Neuronal stem cell (in vitro differentiated cells): ENCODE data around the gene IGF1R.

Source experiments
- DNase-seq: peaks from one replicate; pipeline ENCODE4 v3.0.0-alpha.2; 2013; ENCODE audit warnings: low spot score
- H2AFZ ChIP-seq: one replicate; pipeline ENCODE4 v1.6.1; 2013; ENCODE audit warnings: mild to moderate bottlenecking, low read length, inconsistent platforms
- H2AK5ac ChIP-seq: 2 replicates; pipeline ENCODE4 v1.6.1; 2013; ENCODE audit warnings: low read depth, mild to moderate bottlenecking, inconsistent platforms, low read length, moderate library complexity, mixed read lengths
- H2BK120ac ChIP-seq: 2 replicates; pipeline ENCODE4 v1.6.1; 2013; ENCODE audit warnings: low read depth, mild to moderate bottlenecking, inconsistent platforms, low read length, moderate library complexity, mixed read lengths
- H2BK12ac ChIP-seq: one replicate; pipeline ENCODE4 v1.6.1; 2013; ENCODE audit warnings: low read length, inconsistent platforms
- H2BK15ac ChIP-seq: 2 replicates; pipeline ENCODE4 v1.6.1; 2013; ENCODE audit warnings: mild to moderate bottlenecking, low read length, inconsistent platforms, mixed read lengths
- H2BK5ac ChIP-seq: one replicate; pipeline ENCODE4 v1.6.1; 2013; ENCODE audit warnings: inconsistent platforms, mild to moderate bottlenecking, low read length, moderate library complexity
- H3K14ac ChIP-seq: one replicate; pipeline ENCODE4 v1.6.1; 2013; ENCODE audit warnings: low read length, inconsistent platforms
- H3K18ac ChIP-seq: 2 replicates; pipeline ENCODE4 v1.6.1; 2013; ENCODE audit warnings: low read length, inconsistent platforms
- H3K23ac ChIP-seq: 2 replicates; pipeline ENCODE4 v1.6.1; 2013; ENCODE audit warnings: low read depth, mild to moderate bottlenecking, mixed read lengths, low read length, inconsistent platforms; ENCODE audit not compliant: poor library complexity
- H3K27ac ChIP-seq: replicated peaks from 3 replicates; pipeline ENCODE4 v1.5.1; 2013; ENCODE audit warnings: low read length, inconsistent platforms
- H3K27me3 ChIP-seq, 3 experiments: 2 replicates each; pipeline ENCODE4 v1.6.1; 2013; ENCODE audit warnings: low read length in 3 of 3, mild to moderate bottlenecking in 2 of 3, inconsistent platforms in 1 of 3, low read depth in 1 of 3, mixed read lengths in 1 of 3, moderate library complexity in 1 of 3; ENCODE audit not compliant: control insufficient read depth in 3 of 3, insufficient read depth in 3 of 3
- H3K36me3 ChIP-seq, 2 donors: replicated peaks in 1 of 2; 2 replicates each; pipeline ENCODE4 v1.6.1; 2013; ENCODE audit warnings: low read length in 2 of 2; ENCODE audit not compliant: control insufficient read depth in 2 of 2, insufficient read depth in 2 of 2
- H3K4ac ChIP-seq: 2 replicates; pipeline ENCODE4 v1.6.1; 2013; ENCODE audit warnings: inconsistent platforms, mild to moderate bottlenecking, low read length, moderate library complexity
- H3K4me1 ChIP-seq, 2 donors: 1 replicate in 1 of 2; 2 replicates in 1 of 2; pipeline ENCODE4 v1.6.1; 2013; ENCODE audit warnings: low read length in 2 of 2, low read depth in 1 of 2; ENCODE audit not compliant: control insufficient read depth in 2 of 2, insufficient read depth in 1 of 2
- H3K4me2 ChIP-seq: one replicate; pipeline ENCODE4 v1.6.1; 2013; ENCODE audit warnings: mild to moderate bottlenecking, low read length, inconsistent platforms; ENCODE audit not compliant: insufficient read depth, poor library complexity, severe bottlenecking
- H3K4me3 ChIP-seq, 2 donors: 2 replicates each; pipeline ENCODE4 v1.5.1; 2013; ENCODE audit warnings: low read length in 2 of 2, mild to moderate bottlenecking in 2 of 2, inconsistent platforms in 1 of 2, moderate library complexity in 1 of 2
- H3K79me1 ChIP-seq: one replicate; pipeline ENCODE4 v1.6.1; 2013; ENCODE audit warnings: low read depth, mild to moderate bottlenecking, inconsistent platforms, low read length, moderate library complexity
- H3K9ac ChIP-seq: one replicate; pipeline ENCODE4 v1.6.1; 2013; ENCODE audit warnings: mild to moderate bottlenecking, low read depth, low read length, inconsistent platforms; ENCODE audit not compliant: poor library complexity
- H3K9me3 ChIP-seq, 2 donors: replicated peaks in 1 of 2; 2 replicates each; pipeline versions ENCODE3 to v1.6.1; 2013; ENCODE audit warnings: low read length in 2 of 2, mild to moderate bottlenecking in 2 of 2, inconsistent platforms in 1 of 2, low read depth in 1 of 2, mixed read lengths in 1 of 2, moderate library complexity in 1 of 2; ENCODE audit not compliant: control insufficient read depth in 2 of 2, insufficient read depth in 1 of 2
- H4K8ac ChIP-seq: one replicate; pipeline ENCODE4 v1.6.1; 2013; ENCODE audit warnings: low read depth, mild to moderate bottlenecking, inconsistent platforms, low read length, moderate library complexity
- H4K91ac ChIP-seq: one replicate; pipeline ENCODE4 v1.6.1; 2013; ENCODE audit warnings: low read length, low read depth, mild to moderate bottlenecking, inconsistent platforms; ENCODE audit not compliant: poor library complexity
- WGBS, 2 donors: extraction: QIAGEN DNeasy Blood & Tissue Kit; methylation state at CpG; one replicate each; pipeline ENCODE4 v1.1.7; 2013; ENCODE audit warnings: missing lambda C conversion rate in 2 of 2, mixed read lengths in 1 of 2; ENCODE audit not compliant: insufficient read length in 2 of 2, insufficient replicate concordance in 1 of 2; ENCODE audit errors: extremely low coverage in 2 of 2; 5-methylcytosine and 5-hydroxymethylcytosine counted together

Gene IGF1R

GRCh38 chr15:98731712-98732450 is 83.5 kb downstream of the IGF1R start:
- H3K36me3 ChIP-seq: no peaks in the 10 kb centered on the region
- no peak overlapping the region for H2BK5ac ChIP-seq
- peaks cover 3% of the 10 kb centered on the region for H3K79me1 ChIP-seq
- no peak overlapping the region for H2AK5ac ChIP-seq
- no peak overlapping the region for H4K91ac ChIP-seq
- H2BK15ac ChIP-seq: no peak overlapping the region
- H3K9ac ChIP-seq: no peak overlapping the region
- no peak overlapping the region for H3K4ac ChIP-seq
- peaks cover 0 to 9% of the 10 kb centered on the region in 2 donors for H3K9me3 ChIP-seq
- H3K27ac ChIP-seq: no peak overlapping the region
- no peak overlapping the region for H3K18ac ChIP-seq
- H2AFZ ChIP-seq: no peak overlapping the region
- no peak overlapping the region for H3K4me3 ChIP-seq
- no peak for DNase-seq
- H3K23ac ChIP-seq: no peak overlapping the region
- no peak overlapping the region for H3K14ac ChIP-seq
- H2BK120ac ChIP-seq: no peak overlapping the region
- no CpG with 5 or more reads among the region's 9 CpGs for WGBS, 2 donors
- H3K4me1 ChIP-seq: peaks cover 25 to 37% of the 10 kb centered on the region in 2 donors
- H3K4me2 ChIP-seq: no peak overlapping the region
- H2BK12ac ChIP-seq: no peak overlapping the region
- H4K8ac ChIP-seq: no peak overlapping the region
- no peaks in the 10 kb centered on the region for H3K27me3 ChIP-seq

DNA sequence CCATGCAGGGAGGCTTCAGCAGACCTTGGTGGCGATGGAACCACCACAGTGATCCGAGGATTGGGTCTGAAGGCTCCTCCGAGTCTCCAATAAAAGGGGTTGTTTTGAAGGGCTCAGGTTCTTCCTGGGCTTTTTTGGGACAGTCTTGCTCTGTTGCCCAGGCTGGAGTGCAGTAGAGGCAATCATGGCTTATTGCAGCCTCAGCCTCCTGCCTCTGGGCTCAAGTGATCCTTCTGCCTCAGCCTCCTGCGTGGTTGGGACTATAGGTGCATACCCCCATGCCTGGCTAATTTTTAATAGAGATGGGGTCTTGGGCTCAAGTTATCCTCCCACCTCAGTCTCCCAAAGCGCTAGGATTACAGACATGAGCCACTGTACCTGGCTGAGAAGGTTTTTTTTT is 84.8 kb downstream of the IGF1R start:
- Histone ChIP-seq H3K36me3 (no peaks in the 10 kb centered on the region), H3K4me2 (no peak overlapping the region), H2BK15ac (no peak overlapping the region), H2AFZ (no peak overlapping the region), H4K91ac (no peak overlapping the region), H2AK5ac (no peak overlapping the region), H3K18ac (no peak overlapping the region), H2BK120ac (no peak overlapping the region), H3K9me3 (peaks cover 0 to 9% of the 10 kb centered on the region in 2 donors), H3K79me1 (peaks cover 4% of the 10 kb centered on the region), H3K4me1 (peaks cover 24 to 30% of the 10 kb centered on the region in 2 donors), H2BK12ac (no peak overlapping the region), H3K27me3 (no peaks in the 10 kb centered on the region), H3K27ac (no peak overlapping the region), H3K4ac (no peak overlapping the region), H3K9ac (no peak overlapping the region), H3K23ac (no peak overlapping the region), H2BK5ac (no peak overlapping the region), H4K8ac (no peak overlapping the region), H3K4me3 (no peak overlapping the region), H3K14ac (no peak overlapping the region)
- WGBS, 2 donors: no CpG with 5 or more reads among the region's 5 CpGs
- DNase-seq: no peak

- Histone ChIP-seq H3K4me3 (no peak overlapping the region), H3K14ac (no peak overlapping the region), H3K18ac (no peak overlapping the region), H2BK5ac (no peak overlapping the region), H3K4me2 (no peak overlapping the region), H2AK5ac (no peak overlapping the region), H3K79me1 (peaks cover 2% of the 10 kb centered on the region), H3K4ac (no peak overlapping the region), H2BK120ac (no peak overlapping the region), H3K27ac (no peak overlapping the region), H3K23ac (no peak overlapping the region), H4K91ac (no peak overlapping the region), H2BK15ac (no peak overlapping the region), H4K8ac (no peak overlapping the region), H3K4me1 (peaks cover 16 to 21% of the 10 kb centered on the region in 2 donors), H3K9me3 (peaks cover 0 to 12% of the 10 kb centered on the region in 2 donors), H3K27me3 (no peaks in the 10 kb centered on the region), H2AFZ (no peak overlapping the region), H3K9ac (no peak overlapping the region), H3K36me3 (no peaks in the 10 kb centered on the region), H2BK12ac (no peak overlapping the region)
- WGBS, 2 donors: no CpG with 5 or more reads among the region's 8 CpGs
- no peak for DNase-seq
Observed at GRCh38 chr15:98734466-98735199, 86.3 kb downstream of the IGF1R start.

DNA sequence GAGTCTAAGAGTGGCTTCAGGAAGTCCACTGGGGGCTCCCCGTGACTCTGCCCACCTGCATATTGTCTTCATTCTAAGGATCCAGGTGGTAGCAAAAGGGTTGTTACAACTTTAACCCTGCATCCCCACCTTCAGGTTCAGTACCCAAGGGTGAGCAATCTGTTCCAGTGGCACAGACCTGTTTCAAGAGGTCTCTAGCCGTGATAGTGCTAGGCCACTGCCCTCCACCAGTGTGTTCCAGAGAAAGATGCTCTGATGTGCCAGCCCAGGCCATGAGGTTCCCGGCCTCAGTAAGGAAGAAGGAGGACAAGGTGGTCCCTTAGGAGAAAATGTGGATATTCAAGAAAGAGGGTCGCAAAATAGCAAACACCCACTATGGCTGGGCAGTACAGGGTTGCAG is 87.0 kb downstream of the IGF1R start:
- Histone ChIP-seq H3K18ac (no peak overlapping the region), H3K4me2 (no peak overlapping the region), H3K27me3 (no peaks in the 10 kb centered on the region), H3K79me1 (peaks cover 2% of the 10 kb centered on the region), H3K4ac (no peak overlapping the region), H3K4me3 (no peak overlapping the region), H2BK120ac (no peak overlapping the region), H3K36me3 (no peaks in the 10 kb centered on the region), H4K91ac (no peak overlapping the region), H3K4me1 (peaks cover 15 to 16% of the 10 kb centered on the region in 2 donors), H4K8ac (no peak overlapping the region), H2BK12ac (no peak overlapping the region), H3K14ac (no peak overlapping the region), H2AFZ (no peak overlapping the region), H2BK5ac (no peak overlapping the region), H3K23ac (no peak overlapping the region), H2BK15ac (no peak overlapping the region), H3K9ac (no peak overlapping the region), H3K9me3 (peaks cover 0 to 12% of the 10 kb centered on the region in 2 donors), H2AK5ac (no peak overlapping the region), H3K27ac (no peak overlapping the region)
- no CpG with 5 or more reads among the region's 4 CpGs for WGBS, 2 donors
- no peak for DNase-seq
